HG03571 (cell line): ENCODE results near the gene HACD2.

Source experiments
- ATAC-seq: cut with Tn5 transposase; IDR thresholded peaks from one replicate; pipeline ENCODE4 v1.9.1; 2021; ENCODE audit not compliant: unreplicated experiment

Gene HACD2

DNA sequence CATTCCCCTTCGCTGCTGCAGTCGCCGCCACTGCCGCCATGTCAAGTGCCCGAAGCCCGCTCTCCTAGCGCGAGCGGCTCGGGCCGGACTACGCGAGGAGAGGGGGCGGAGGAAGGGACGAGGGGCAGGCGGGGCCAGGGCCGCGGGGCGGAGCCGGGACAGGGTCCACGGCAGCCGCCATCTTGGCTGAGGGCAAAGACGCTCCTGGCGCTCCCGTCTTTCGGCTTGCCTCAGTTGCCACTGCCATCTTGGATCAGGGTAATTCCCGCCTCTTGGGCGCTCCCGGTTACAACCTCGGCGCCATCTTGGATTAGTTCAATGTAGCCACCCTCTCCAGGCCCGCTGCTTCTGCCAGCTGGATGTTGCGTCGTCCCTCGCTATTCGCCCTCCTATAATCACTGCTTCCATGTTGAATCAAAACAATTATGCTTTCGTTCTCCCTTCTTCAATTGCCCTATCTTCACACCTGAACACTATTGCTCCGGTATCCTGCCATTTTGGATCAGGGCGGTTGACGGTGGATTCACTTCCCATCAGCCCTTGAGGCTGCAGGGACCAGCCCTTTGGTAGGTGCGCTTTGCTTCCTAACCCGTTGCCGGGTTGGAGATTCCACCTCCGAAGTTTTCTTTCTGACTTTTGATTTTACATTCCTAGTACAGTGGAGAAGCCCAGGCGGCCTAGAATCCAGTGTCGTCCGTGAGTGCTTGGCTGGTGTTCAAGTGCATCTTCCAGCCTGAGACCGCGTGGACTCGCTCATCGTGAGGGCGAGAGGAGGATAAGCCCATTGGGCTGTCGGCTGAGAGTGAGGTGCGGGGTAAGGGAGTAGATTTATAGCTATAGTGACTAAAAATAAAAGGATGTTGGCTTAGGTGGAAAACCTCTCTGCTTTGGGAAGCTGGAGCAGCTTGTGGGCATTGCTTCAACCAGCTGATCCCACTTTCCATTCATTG lies at the start of gene HACD2:
HACD2 (minus strand) TSS at position 66 of the 950 bp plus-strand sequence; CDS start at position 40, 26 bp downstream.
- peak; percentile 88 for ATAC-seq

- ATAC-seq, result no peak
These were observed 49.5 kb upstream of the HACD2 start for GRCh38 chr3:123634149-123635051.

DNA sequence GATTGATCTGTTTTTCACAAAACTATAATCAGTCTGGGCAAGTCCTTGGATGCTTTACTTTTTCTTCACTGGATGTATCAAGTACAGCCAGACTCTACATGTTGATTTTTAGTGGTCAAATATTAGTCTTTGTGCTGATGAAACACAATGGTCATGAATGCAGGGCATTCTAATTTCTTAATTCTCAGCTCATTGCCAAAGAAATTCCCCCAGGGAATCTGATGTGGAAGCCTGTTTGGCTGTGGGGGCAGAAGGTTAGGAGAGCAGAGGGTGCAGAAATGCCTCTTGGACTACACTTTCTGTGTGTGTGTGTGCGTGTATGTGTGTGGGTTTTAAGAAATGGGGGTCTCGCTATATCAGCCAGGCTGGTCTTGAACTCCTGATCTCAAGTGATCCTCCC lies 48.7 kb upstream of the HACD2 start:
- no peak for ATAC-seq

- ATAC-seq, result no peak
These were observed 47.4 kb upstream of the HACD2 start for GRCh38 chr3:123632161-123632655.

DNA sequence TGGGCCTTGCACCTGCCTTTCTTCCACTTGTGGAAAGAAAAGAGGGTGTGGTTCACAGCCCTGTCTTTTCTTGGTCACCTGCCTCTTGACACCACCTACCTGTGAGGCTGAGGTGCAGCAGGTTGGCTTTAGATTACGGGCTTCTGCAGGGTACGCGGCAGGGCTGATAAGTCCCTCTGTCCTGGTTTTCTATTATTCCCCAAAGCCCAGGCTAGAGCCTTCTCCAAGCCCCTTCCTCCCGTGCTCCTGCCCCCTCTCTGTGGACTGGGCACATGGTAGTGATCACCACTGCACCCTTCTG lies 44.8 kb upstream of the HACD2 start:
- ATAC-seq, result no peak

DNA sequence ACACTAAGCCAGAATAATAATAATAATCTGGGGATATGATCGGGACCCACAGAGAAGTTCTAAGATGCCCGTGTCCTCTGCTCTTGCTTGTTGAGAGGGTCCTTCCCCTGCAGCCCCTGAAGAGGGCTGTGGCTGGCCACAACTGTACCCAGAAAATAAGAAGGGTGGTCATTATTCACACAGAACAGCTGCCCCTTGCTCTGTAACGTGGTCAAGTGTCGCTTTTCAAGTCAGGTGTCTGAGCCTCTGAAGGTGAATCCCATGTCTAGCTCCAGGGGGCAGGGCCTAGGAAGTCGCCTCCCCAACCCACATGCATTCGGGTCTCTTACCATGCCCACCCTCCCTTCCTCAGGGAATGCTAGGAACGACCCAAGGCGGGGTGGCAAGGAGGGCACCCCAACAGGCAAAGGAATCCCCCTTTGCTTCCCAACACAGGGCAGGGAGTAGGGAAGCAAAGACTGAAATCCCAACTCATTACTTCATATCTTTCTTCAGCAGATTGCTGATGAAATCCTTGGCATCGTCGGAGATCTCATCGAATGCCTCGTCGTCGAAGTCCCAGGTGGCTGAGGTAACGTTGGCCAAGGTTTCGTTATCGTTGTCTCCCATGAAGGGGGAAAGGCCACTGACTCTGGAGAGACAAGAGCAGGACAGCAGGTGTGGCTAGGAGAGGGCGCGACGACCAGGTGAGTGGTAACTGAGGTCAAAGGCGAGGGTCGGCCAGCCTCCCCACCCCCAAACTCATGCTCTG lies 44.3 kb upstream of the HACD2 start:
- ATAC-seq, result no peak

- no peak for ATAC-seq
These were observed 43.1 kb upstream of the HACD2 start for GRCh38 chr3:123627673-123628670.

DNA sequence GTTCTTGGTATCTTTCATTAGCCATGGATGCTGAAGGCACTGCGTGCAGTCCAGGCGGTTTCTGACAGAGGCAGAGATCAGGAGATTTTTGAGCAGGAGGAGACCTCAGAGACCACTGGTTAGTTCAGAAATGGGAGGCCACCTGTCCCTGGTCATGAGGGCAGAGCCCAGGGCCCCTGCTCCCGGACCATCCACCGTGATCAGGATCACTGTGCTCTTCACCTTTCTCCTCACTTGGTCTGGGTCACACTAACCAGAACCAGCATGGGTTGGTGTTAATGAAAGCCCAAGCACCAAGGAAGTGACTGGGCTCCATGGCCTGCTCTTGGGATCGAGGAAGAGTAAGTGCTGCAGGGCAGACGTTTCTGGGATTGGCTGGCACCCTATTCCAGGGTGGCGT lies 42.0 kb upstream of the HACD2 start:
- ATAC-seq, result no peak

GRCh38 chr3:123624302-123624701 lies 39.4 kb upstream of the HACD2 start:
- ATAC-seq, result no peak

DNA sequence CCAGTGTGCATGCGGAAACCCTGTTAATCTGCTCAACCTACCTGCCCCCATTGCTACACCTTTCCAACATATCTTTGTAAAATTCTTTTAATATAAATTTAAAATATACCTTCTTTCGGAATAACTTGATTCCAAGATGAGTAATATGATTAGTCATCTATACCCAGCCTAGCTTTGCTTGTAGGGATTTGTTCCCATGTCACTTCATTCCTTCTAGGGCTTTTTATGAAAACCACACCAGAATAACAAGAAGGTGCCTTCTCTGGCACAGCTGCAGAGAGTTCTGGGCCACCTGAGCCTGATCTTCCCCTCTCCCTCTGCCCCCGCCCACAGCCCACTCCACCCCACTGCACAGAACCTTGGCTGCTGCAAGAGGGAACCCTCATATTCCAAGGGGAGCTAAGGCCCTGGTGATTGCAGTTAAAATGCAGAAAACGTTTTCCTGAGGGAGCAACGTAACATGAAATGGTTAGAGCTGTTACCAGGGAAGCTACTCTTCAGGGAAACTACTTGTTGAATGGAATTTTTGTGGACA lies 38.6 kb upstream of the HACD2 start:
- no peak for ATAC-seq

DNA sequence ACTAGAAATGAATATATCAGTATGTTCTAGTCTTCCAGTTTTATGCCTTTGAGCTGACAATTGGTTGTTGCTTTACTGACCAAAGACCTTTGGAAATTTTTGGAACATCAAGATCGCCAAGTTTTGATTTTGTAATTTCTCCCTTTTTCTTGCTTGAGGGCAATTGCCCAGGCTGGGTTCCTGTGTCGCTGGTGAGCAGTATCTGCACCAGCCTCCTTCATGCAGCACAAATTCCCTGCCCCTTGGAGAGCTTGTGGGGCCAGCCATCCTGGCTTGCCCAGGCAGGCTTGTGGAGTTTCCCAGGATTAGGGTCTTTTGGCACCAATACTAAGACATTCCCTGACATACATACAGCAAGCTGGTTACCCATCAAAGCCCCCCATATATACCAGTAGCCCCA lies 37.9 kb upstream of the HACD2 start:
- no peak for ATAC-seq

- no peak for ATAC-seq
These were observed 37.0 kb upstream of the HACD2 start for GRCh38 chr3:123621850-123622189.

- ATAC-seq, result no peak
These were observed 36.5 kb upstream of the HACD2 start for GRCh38 chr3:123621186-123621849.

- ATAC-seq, result no peak
These were observed 35.5 kb upstream of the HACD2 start for GRCh38 chr3:123620343-123620742.

DNA sequence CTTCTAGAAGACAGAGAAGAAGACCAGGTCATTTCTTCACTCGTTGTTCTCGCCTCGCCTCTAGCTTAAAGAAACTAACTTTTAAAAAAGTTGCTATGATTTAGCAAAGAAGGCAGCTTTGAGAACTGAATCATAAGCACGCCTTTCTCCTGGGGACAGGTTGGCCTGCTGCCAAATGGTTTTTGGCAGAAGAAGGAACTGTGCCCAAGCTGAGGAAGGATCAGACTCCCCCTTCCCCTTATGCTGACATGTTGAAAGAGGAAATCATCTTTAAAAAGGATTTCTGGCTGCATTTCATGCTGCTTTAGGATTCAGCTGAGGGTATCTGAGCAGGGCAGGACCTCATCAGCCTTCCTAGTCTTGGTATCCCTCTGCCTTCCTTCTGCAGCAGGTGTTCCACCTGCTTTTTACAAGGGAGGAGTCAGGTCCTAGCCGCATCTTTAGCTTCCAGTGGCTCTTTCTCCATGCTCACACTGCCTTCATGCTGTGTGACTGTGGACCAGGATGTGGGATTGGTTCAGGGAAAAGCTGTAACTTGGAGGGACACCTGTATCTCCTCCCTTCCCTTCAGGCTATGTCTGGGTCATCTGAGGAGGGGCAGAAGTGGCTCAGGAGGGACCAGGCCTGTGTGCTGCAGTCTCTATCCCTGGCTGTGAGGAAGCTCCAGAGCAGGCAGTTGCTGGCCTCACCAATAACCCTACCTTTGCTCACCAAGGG lies 34.1 kb upstream of the HACD2 start:
- no peak for ATAC-seq

- no peak for ATAC-seq
These were observed 33.3 kb upstream of the HACD2 start for GRCh38 chr3:123618076-123618708.

DNA sequence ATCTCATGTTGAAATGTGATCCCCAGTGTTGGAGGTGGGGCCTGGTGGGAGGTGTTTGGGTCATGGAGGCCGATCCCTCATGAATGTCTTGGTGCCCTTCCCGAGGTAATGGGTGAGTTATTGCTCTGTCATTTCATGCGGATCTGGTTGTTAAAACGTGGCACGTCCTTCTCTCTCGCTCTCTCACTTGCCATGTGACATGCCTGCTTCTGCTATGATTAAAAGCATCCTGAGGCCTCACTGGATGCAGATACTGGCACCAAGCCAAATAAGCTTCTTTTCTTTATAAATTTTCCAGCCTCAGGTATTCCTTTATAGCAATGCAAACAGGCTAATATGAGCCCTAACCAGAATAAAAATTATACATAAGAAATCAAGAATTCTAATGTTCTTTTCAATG lies 31.7 kb upstream of the HACD2 start:
- no peak for ATAC-seq

DNA sequence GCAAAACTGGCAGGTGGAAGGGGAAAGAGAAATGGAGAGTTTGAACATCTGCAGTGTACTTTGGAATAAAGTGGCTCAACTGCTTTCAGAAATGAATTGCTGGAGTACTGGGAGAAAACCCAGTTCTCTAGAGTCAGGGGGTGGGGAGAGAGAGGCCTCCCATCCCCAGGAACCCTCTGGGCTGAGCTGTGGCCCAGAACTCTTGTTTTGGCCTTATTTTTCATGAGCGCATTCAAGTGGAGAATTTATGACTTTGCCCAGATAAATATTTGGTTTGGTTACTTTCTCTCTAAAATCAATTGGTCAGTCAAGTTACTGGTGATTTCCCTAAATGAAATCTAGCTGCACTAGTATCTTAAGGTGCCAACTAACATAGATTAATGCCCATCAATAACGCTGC lies 28.7 kb upstream of the HACD2 start:
- no peak for ATAC-seq
